AG04450 (cell line): ENCODE results near the gene TELO2. TPM values are rescaled to one million over a fixed set of nuclear protein-coding genes. Genes with fewer than 3 reads are reported as not detected.

Source experiments
- CTCF ChIA-PET: fragments of 300-600, 350-600 bp; formaldehyde crosslinking; extraction: SDS; loops from one replicate; lab custom pipeline; 2022; ENCODE audit warnings: antibody characterized with exemption, inconsistent platforms; lab: Charles Lee
- POLR2A ChIA-PET: fragments of 350-600 bp; formaldehyde crosslinking; extraction: SDS; loops from one replicate; lab custom pipeline; 2021; ENCODE audit warnings: antibody characterized with exemption, inconsistent platforms; lab: Yijun Ruan, JAX
- DNase-seq: peaks from one replicate; pipeline ENCODE4 v3.0.0-alpha.2; 2011; ENCODE audit warnings: low read depth, low spot score
- H3K27ac ChIP-seq: one replicate; pipeline ENCODE4 v1.5.1; 2012; ENCODE audit warnings: low read depth, low read length, control low read depth
- H3K27me3 ChIP-seq: one replicate; pipeline ENCODE4 v1.6.0; 2012; ENCODE audit warnings: low read length; ENCODE audit not compliant: control insufficient read depth, insufficient read depth
- H3K4me3 ChIP-seq: 2 replicates; pipeline ENCODE4 v1.5.1; 2011; ENCODE audit warnings: mild to moderate bottlenecking, low read depth, low read length, control low read depth
- H3K9me3 ChIP-seq: 2 replicates; pipeline ENCODE4 v1.5.1; 2012; ENCODE audit warnings: low read length; ENCODE audit not compliant: control insufficient read depth, insufficient read depth
- polyA plus RNA-seq: library from polyadenylated mRNA; depleted of rRNA; stranded (reverse); fragments of >200 nt; gene quantifications from 2 replicates; pipeline ENCODE4 v1.2.3, GENCODE V29; 2011
- TF ChIP-seq, protein P1 (sequence below): IDR thresholded peaks from 2 replicates; pipeline ENCODE4 v1.5.1; 2011; ENCODE audit warnings: low read depth, low read length, control low read depth, inconsistent platforms

TELO2 gene
- polyA plus RNA-seq, 1 experiment, result 6.2 TPM

DNA sequence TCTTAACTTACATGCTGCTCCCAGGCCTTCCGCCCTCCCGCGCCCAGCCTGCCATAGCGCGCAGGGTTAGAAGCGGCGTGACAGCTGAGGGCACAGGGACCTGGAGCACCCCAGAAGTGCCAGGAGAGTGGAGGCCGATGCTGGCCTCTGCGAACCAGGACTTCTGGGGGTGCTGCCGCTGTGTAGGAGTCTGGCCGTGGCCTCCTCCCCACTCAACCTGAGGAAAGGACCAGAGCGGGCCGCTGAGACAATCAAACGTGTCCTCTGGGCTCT is 38.4 kb downstream of the TELO2 start:
- peaks cover 6% of the 10 kb centered on the region; the same call in 1 of the 2 replicates for H3K9me3 ChIP-seq
- TF ChIP-seq, protein P1, sequence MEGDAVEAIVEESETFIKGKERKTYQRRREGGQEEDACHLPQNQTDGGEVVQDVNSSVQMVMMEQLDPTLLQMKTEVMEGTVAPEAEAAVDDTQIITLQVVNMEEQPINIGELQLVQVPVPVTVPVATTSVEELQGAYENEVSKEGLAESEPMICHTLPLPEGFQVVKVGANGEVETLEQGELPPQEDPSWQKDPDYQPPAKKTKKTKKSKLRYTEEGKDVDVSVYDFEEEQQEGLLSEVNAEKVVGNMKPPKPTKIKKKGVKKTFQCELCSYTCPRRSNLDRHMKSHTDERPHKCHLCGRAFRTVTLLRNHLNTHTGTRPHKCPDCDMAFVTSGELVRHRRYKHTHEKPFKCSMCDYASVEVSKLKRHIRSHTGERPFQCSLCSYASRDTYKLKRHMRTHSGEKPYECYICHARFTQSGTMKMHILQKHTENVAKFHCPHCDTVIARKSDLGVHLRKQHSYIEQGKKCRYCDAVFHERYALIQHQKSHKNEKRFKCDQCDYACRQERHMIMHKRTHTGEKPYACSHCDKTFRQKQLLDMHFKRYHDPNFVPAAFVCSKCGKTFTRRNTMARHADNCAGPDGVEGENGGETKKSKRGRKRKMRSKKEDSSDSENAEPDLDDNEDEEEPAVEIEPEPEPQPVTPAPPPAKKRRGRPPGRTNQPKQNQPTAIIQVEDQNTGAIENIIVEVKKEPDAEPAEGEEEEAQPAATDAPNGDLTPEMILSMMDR, result no peak
- ChIA-PET CTCF (no interaction called here), POLR2A (no interaction called here)
- no peak for DNase-seq
- no peak overlapping the region for H3K4me3 ChIP-seq
- H3K27ac ChIP-seq, result no peak overlapping the region
- H3K27me3 ChIP-seq, result no peaks in the 10 kb centered on the region

DNA sequence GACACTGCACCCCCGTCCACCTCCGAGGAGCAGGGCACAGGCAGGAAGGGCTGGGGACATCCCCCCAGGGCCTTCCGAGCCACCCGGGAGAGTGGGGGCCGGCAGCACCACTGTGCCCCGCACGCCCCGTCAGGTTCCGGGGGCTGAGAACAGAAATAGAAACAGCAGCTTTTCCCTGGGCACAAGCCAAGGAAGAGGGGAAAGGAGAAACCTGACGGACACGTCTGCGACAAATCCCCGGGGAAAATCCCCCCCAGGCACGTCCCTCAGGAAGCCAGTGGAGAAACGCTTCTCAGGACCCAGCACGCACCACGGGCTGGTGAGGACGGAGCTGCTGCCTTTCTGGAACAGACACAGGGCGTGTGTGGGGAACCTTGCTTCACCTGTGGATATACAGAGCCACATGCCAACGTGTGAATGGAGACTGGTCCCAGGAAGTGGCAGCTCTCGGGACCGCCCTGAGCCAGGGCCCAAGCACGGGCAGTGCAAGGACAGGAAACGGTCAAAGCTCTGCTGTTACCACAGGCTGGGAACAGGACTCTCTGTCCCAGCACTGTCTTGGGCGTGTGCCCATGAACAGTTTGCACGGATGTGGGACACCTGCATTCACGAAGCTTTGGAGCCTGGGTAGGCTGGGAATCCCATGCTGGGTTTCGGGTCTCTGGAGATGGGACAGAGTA is 39.1 kb downstream of the TELO2 start:
- CTCF ChIA-PET, result no interaction called here
- TF ChIP-seq, protein P1, result no peak
- Histone ChIP-seq H3K4me3 (no peak overlapping the region), H3K27me3 (no peaks in the 10 kb centered on the region), H3K9me3 (peaks cover 6% of the 10 kb centered on the region; the same call in 1 of the 2 replicates), H3K27ac (no peak overlapping the region)
- no peak for DNase-seq
- POLR2A ChIA-PET, result no interaction called here

GRCh38 chr16:1532771-1533170 is 39.6 kb downstream of the TELO2 start:
- DNase-seq, result no peak
- TF ChIP-seq, protein P1, result no peak
- peaks cover 6% of the 10 kb centered on the region; the same call in 1 of the 2 replicates for H3K9me3 ChIP-seq
- H3K27ac ChIP-seq, result peak overlapping the region; percentile 81
- ChIA-PET CTCF (no interaction called here), POLR2A (no interaction called here)
- no peak overlapping the region for H3K4me3 ChIP-seq
- no peaks in the 10 kb centered on the region for H3K27me3 ChIP-seq

- ChIA-PET CTCF (interaction anchor here (0.5 kb wide), 1 partner anchor 211 kb away, joined by 4 read pairs; no protein-coding TSS in a partner anchor), POLR2A (no interaction called here)
- Histone ChIP-seq H3K27ac (peak within 1 kb of the TSS; percentile 81), H3K4me3 (peak within 1 kb of the TSS; percentile 56), H3K27me3 (no peaks in the 10 kb centered on the region), H3K9me3 (peaks cover 6% of the 10 kb centered on the region; the same call in 1 of the 2 replicates)
- TF ChIP-seq, protein P1, result no peak
- DNase-seq, result peak; percentile 32
These were observed 40.3 kb downstream of the TELO2 start, which contains the start of gene TMEM204 for GRCh38 chr16:1533443-1533951. TSS of gene TMEM204 (plus strand) at chr16:1533666. CDS start at chr16:1534276, 610 bp downstream.
